COLO829 (cell line): ENCODE measurements around the gene SMARCD2.

Experiments used
- DNase-seq: peaks from one replicate; pipeline ENCODE4 v3.0.0; 2012; ENCODE audit warnings: low spot score

SMARCD2 gene

GRCh38 chr17:63832014-63832413, 10.5 kb downstream of the SMARCD2 start:
- no peak for DNase-seq

- DNase-seq = no peak
These were observed 11.0 kb downstream of the SMARCD2 start for GRCh38 chr17:63831505-63831904.

DNA sequence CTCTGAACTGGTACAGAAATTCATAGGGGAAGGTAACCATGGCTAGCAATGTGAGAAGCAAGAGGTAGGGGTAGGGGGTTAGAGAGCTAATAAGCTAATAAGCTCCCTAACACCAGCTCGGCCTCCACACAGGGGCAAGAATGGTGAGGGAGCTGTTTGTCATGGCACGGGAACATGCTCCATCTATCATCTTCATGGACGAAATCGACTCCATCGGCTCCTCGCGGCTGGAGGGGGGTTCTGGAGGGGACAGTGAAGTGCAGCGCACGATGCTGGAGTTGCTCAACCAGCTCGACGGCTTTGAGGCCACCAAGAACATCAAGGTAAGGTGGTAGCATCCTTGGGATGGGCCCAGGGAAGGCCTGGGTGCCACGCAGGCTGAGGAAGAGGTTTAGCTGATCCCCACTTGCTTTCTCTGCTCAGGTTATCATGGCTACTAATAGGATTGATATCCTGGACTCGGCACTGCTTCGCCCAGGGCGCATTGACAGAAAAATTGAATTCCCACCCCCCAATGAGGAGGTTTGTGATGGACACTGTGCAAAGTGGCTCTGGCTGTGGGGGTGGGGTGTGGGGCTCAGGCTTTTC, 11.5 kb downstream of the SMARCD2 start:
- DNase-seq = no peak

- no peak for DNase-seq
These were observed 12.2 kb downstream of the SMARCD2 start for GRCh38 chr17:63830278-63830677.

GRCh38 chr17:63828936-63829335, 13.5 kb downstream of the SMARCD2 start:
- no peak for DNase-seq

DNA sequence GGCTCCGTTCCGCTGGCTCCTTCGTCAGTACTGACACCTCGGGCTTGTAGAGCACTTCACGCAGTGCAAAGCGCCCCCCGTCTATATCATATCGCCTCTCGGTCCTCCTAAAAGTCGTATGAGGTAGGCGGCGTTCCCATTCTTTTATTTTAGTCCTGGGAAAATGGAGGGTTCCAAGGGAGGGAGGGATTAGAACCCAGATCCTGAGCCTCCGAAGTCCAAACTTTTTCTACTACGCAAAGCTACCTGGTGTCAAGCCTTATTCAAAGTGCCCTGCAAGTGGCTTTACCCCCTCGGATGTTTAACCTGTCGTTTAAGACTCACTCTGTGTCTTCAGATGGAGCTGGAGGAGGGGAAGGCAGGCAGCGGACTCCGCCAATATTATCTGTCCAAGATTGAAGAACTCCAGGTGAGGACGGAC, 14.7 kb downstream of the SMARCD2 start:
- no peak for DNase-seq

DNA sequence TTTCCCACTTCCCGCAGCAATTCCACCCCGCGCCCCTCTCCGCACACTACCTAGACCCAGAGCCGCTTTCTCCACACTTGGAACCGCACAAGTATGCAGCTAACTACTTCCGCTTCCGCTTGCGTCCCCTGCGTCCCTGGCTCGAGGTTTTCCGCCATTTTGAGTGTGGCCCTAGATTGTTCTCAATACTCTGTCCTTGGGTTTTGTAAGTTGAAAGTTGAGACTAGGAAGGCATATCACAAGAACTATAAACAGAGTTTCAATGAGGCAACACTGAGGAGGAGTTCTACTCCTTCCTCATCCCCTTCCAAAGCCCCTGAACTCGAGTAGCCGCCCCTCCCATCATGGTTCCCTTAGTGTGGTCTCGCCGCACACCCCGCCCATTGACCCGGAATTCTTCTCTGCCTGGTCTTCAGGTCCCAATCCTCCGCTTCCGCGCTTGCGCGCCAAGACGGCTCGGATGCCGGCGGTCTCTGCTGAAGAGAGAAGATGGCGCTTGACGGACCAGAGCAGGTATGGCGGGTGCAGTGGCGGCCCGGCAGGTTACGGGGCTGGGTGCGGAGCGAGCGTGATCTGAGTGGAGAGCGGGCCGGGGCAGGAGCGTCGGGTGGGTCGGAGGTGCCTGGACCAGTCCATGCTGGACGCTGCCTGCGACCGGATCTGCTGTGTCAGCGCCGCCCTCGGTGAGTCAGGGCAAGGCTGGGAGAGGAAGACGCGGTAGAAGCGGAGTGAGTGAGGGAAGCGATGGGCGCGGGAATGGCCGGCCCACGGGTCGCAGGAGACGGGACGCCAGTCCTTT, 15.3 kb downstream of the SMARCD2 start, which contains the start of the genes FTSJ3 and PSMC5:
Gene FTSJ3 (minus strand): TSS at position 662 of the 799 bp plus-strand sequence. CDS start 761 bp downstream, outside the sequence.
Gene PSMC5 (plus strand): TSS at position 430 of the 799 bp plus-strand sequence. CDS start 60 bp downstream, at position 490.
- peak; percentile 95 for DNase-seq

- DNase-seq = no peak
These were observed 15.9 kb downstream of the SMARCD2 start for GRCh38 chr17:63826468-63827001.

- no peak for DNase-seq
These were observed 18.1 kb downstream of the SMARCD2 start for GRCh38 chr17:63824362-63824761.

GRCh38 chr17:63823659-63824331, 18.7 kb downstream of the SMARCD2 start:
- DNase-seq = no peak

DNA sequence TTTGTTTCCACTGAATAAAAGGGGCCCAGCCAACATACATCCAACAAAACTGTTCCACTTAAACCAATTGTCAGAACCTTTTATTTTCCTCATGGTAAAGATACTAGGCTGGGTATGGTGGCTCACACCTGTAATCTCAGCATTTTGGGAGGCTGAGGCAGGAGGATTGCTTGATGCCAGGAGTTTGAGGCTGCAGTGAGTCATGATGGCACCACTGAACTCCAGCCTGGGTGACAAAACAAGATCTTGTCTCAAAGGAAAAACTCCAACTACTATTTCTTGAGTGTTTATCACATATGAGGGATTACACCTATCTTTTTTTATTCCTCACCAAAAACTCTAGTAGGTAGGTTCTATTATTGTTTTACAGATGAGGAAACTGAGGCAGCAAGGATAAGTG, 19.9 kb downstream of the SMARCD2 start:
- no peak for DNase-seq

GRCh38 chr17:63821804-63822203, 20.7 kb downstream of the SMARCD2 start:
- DNase-seq = no peak

GRCh38 chr17:63820963-63821561, 21.4 kb downstream of the SMARCD2 start:
- no peak for DNase-seq

GRCh38 chr17:63819585-63820537, 22.6 kb downstream of the SMARCD2 start:
- no peak for DNase-seq

DNA sequence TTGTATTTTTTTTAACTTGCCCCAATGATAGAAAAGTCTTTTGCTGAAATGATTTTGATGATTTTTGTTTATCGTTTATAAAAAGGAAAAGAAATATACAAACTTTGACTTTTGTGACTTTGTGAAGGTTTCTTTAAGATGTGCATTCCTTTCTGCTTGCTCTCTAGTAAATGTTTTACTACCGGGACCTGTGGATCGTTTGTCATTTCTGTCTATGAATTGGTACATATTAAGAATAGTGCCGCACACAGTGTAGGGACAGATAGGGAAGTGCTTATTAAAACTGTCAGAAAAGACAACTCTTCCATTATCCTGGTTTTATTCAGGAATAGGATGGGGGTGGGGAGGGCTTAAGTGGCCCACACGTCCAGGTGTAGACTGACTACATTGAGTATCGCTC, 23.4 kb downstream of the SMARCD2 start:
- no peak for DNase-seq

DNA sequence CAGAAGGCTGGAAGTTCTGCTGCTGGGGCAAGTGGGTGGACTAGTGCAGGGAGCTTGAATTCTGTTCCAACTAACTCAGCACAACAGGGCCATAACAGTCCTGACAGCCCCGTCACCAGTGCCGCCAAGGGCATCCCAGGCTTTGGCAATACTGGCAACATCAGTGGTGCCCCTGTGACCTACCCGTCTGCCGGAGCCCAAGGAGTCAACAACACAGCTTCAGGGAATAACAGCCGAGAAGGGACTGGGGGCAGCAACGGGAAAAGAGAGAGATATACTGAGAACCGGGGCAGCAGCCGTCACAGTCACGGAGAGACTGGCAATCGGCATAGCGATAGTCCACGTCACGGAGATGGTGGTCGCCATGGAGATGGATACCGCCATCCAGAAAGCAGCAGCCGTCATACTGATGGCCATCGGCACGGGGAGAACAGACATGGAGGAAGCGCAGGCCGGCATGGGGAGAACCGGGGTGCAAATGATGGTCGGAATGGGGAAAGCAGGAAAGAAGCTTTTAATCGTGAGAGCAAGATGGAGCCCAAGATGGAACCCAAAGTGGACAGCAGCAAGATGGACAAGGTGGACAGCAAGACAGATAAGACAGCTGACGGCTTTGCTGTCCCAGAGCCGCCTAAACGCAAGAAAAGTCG, 24.6 kb downstream of the SMARCD2 start:
- DNase-seq = no peak

DNA sequence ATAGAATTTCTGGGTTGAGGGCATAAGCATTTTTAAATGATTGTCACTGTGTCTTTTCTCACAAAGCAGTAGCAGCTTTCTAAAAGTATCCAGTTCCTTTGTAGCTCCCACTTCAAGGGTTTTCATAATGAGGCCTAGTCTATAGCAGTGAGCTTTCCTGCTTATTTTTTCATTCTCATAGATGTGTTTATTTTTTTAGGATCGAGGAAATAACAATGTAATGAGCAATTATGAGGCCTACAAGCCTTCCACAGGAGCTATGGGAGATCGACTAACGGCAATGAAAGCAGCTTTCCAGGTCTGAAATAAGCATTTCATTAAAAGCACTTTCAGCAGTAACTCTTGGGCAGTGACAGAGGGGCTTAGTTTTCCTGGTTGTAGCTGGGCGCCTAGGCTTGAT, 25.8 kb downstream of the SMARCD2 start:
- DNase-seq = no peak

GRCh38 chr17:63816123-63816522, 26.4 kb downstream of the SMARCD2 start:
- DNase-seq = no peak

GRCh38 chr17:63809970-63810369, 32.5 kb downstream of the SMARCD2 start:
- no peak for DNase-seq

GRCh38 chr17:63805591-63805990, 36.9 kb downstream of the SMARCD2 start:
- DNase-seq = no peak

DNA sequence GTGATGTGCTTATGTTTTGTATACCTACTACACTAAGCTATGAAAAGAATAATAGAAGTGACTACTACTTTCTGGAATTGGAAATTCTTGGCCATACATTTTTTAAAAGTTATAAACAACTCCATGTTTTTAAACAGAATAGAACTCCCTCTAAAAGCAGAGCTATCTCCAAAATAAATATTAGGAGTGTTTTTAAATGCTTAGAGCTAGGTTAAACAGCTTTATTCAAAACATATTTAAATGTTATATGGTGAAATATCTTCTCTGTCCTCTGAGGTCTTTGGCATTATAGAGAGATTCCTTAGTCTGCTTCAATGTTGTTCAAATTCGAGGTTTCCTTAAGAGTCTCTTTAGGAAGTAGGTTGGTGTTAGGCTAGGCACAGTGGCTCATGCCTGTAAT, 38.2 kb downstream of the SMARCD2 start:
- no peak for DNase-seq
